Endothelial cell of umbilical vein (primary cell): ENCODE results near the gene FRYL.

Source experiments
- EZH2 ChIP-seq: IDR thresholded peaks from 2 replicates; pipeline ENCODE4 v1.6.1; 2012; ENCODE audit warnings: borderline replicate concordance, low read depth, mild to moderate bottlenecking, moderate library complexity, low read length, inconsistent platforms; ENCODE audit not compliant: severe bottlenecking
- GATA2 ChIP-seq: IDR thresholded peaks from 2 replicates; pipeline ENCODE4 v1.7.0; 2011; ENCODE audit warnings: low read depth, mild to moderate bottlenecking, moderate library complexity, mixed read lengths, low read length; ENCODE audit not compliant: insufficient read length, insufficient read depth
- JUN ChIP-seq: IDR thresholded peaks from 2 replicates; pipeline ENCODE4 v1.6.1; 2011; ENCODE audit warnings: borderline replicate concordance, low read depth; ENCODE audit not compliant: insufficient read length, insufficient read depth
- MYC ChIP-seq: IDR thresholded peaks from one replicate; pipeline ENCODE4 v1.6.1; 2011; ENCODE audit warnings: mild to moderate bottlenecking, low read depth, low read length
- POLR2A ChIP-seq: IDR thresholded peaks from 2 replicates; pipeline ENCODE4 v1.6.1; 2012; ENCODE audit warnings: low read depth, mild to moderate bottlenecking, control low read depth, low read length
- POLR2AphosphoS5 ChIP-seq: IDR thresholded peaks from 2 replicates; pipeline ENCODE4 v1.6.1; 2012; ENCODE audit warnings: low read depth, mild to moderate bottlenecking, control low read depth, low read length, moderate library complexity; ENCODE audit not compliant: insufficient read depth
- TF ChIP-seq, protein P1 (sequence below), 2 donors: IDR thresholded peaks; 1 replicate in 1 of 2; 2 replicates in 1 of 2; pipeline ENCODE4 v1.5.1; 2011; ENCODE audit warnings: low read length in 2 of 2, mild to moderate bottlenecking in 2 of 2, moderate library complexity in 2 of 2, control low read depth in 1 of 2, inconsistent platforms in 1 of 2, low read depth in 1 of 2; ENCODE audit not compliant: insufficient read depth in 1 of 2; ENCODE audit errors: extremely low read depth in 1 of 2

- TF ChIP-seq, protein P1, sequence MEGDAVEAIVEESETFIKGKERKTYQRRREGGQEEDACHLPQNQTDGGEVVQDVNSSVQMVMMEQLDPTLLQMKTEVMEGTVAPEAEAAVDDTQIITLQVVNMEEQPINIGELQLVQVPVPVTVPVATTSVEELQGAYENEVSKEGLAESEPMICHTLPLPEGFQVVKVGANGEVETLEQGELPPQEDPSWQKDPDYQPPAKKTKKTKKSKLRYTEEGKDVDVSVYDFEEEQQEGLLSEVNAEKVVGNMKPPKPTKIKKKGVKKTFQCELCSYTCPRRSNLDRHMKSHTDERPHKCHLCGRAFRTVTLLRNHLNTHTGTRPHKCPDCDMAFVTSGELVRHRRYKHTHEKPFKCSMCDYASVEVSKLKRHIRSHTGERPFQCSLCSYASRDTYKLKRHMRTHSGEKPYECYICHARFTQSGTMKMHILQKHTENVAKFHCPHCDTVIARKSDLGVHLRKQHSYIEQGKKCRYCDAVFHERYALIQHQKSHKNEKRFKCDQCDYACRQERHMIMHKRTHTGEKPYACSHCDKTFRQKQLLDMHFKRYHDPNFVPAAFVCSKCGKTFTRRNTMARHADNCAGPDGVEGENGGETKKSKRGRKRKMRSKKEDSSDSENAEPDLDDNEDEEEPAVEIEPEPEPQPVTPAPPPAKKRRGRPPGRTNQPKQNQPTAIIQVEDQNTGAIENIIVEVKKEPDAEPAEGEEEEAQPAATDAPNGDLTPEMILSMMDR (IDR thresholded peaks at IDR 0.05; ENCODE audit: extremely low read depth in 1 of 2, insufficient read depth in 1 of 2, low read depth in 1 of 2, low read length in 2 of 2) = no peak
- TF ChIP-seq POLR2A = no peak
- TF ChIP-seq POLR2AphosphoS5 = no peak
- TF ChIP-seq JUN = no peak
- no peak for TF ChIP-seq EZH2
- TF ChIP-seq MYC = no peak
- no peak for TF ChIP-seq GATA2
Observed at GRCh38 chr4:48543796-48544195, 236.3 kb downstream of the FRYL start.
